K562 (cell line): Measurements from ENCODE around the gene ARID3A. TPM values are rescaled to one million over a fixed set of nuclear protein-coding genes. Genes with fewer than 3 reads are reported as not detected.

Experiments used
- CREM ChIP-seq: IDR thresholded peaks from 2 replicates; pipeline ENCODE4 v1.6.1; 2014; ENCODE audit warnings: antibody characterized with exemption, low read depth
- EP400 ChIP-seq: fragments of 450-650 bp; IDR thresholded peaks from 2 replicates; pipeline ENCODE4 v1.6.1; 2017; ENCODE audit warnings: antibody characterized with exemption, mild to moderate bottlenecking, moderate library complexity
- GTF3C2 ChIP-seq: IDR thresholded peaks from 3 replicates; pipeline ENCODE4 v1.6.1; 2011; ENCODE audit warnings: borderline replicate concordance, mild to moderate bottlenecking, moderate library complexity; ENCODE audit not compliant: insufficient read length; ENCODE audit errors: extremely low read depth
- LEF1 ChIP-seq: fragments of 450-650 bp; IDR thresholded peaks from 2 replicates; pipeline ENCODE4 v1.6.1; 2016; ENCODE audit warnings: mild to moderate bottlenecking
- MAZ ChIP-seq, 2 experiments: fragments of 450-650 bp in 1 of 2; sonication (generic) in 1 of 2; formaldehyde crosslinking; IDR thresholded peaks in 1 of 2; conservative IDR thresholded peaks in 1 of 2; 2 replicates each; pipeline versions ENCODE4 v1.4.0 to v1.5.0; 2020; ENCODE audit warnings: mild to moderate bottlenecking in 1 of 2, missing genetic modification reagents in 1 of 2
- NFIX ChIP-seq: fragments of 250-450 bp; sonication (Bioruptor Pico); IDR thresholded peaks from 2 replicates; pipeline ENCODE4 v1.4.0; 2020; ENCODE audit warnings: low read depth, mild to moderate bottlenecking, moderate library complexity
- SMARCC2 ChIP-seq: fragments of 450-650 bp; IDR thresholded peaks from 2 replicates; pipeline ENCODE4 v1.6.1; 2017; ENCODE audit warnings: antibody characterized with exemption, moderate library complexity, mild to moderate bottlenecking, low read depth
- SREBF1 ChIP-seq: fragments of 150-350 bp; IDR thresholded peaks from 2 replicates; pipeline ENCODE4 v1.6.1; 2014; ENCODE audit warnings: antibody characterized with exemption, low read depth, low read length, borderline replicate concordance
- TCF7L2 ChIP-seq: fragments of 150-350 bp; IDR thresholded peaks from 2 replicates; pipeline ENCODE4 v1.6.1; 2016; ENCODE audit warnings: low read depth, mild to moderate bottlenecking, low read length, moderate library complexity
- ZBTB33 ChIP-seq: sonication (generic); formaldehyde crosslinking; IDR thresholded peaks from 2 replicates; pipeline ENCODE4 v1.8.1; 2023; ENCODE audit warnings: mild to moderate bottlenecking, missing genetic modification reagents
- ZHX1 ChIP-seq: fragments of 150-350 bp; conservative IDR thresholded peaks from 2 replicates; pipeline ENCODE4 v1.6.1; 2014; ENCODE audit warnings: low read length
- ZKSCAN8 ChIP-seq: fragments of 200-800 bp; sonication (Bioruptor generic); IDR thresholded peaks from 2 replicates; pipeline ENCODE4 v1.6.1; 2016; ENCODE audit warnings: missing genetic modification characterization, missing compliant biosample characterization
- ZNF324 ChIP-seq: fragments of 250-450 bp; sonication (Bioruptor Pico); IDR thresholded peaks from 2 replicates; pipeline ENCODE4 v1.4.0; 2020; ENCODE audit warnings: mild to moderate bottlenecking
- ZNF518B ChIP-seq: fragments of 250-450 bp; sonication (Bioruptor Pico); IDR thresholded peaks from 2 replicates; pipeline ENCODE4 v1.5.0; 2021; ENCODE audit warnings: mild to moderate bottlenecking, moderate library complexity
- ZNF589 ChIP-seq: fragments of 200-800 bp; sonication (Bioruptor generic); IDR thresholded peaks from 2 replicates; pipeline ENCODE4 v1.6.1; 2016; ENCODE audit warnings: low read depth, missing genetic modification characterization, missing compliant biosample characterization
- ZNF644 ChIP-seq: fragments of 200-800 bp; sonication (Bioruptor generic); IDR thresholded peaks from 2 replicates; pipeline ENCODE4 v1.6.1; 2016; ENCODE audit warnings: low read depth, missing genetic modification characterization, missing compliant biosample characterization
- polyA plus RNA-seq, 8 experiments: library from polyadenylated mRNA; depleted of rRNA in 4 of 8; stranded (reverse) in 5 of 8; unstranded in 3 of 8; fragments of >200 nt; fragmentation: Nextera tagmentation in 2 of 8; fragmentation: Illumina TruSeq in 1 of 8; extraction: Ambion mirVana in 2 of 8; extraction: Trizol in 1 of 8; gene quantifications; 2 replicates each; pipeline versions ENCODE4 v1.2.1 to v1.2.3, GENCODE V29; 2011 to 2014; ENCODE audit warnings: inconsistent platforms in 1 of 8, missing spikeins in 1 of 8
- total RNA-seq, 7 experiments: library from RNA; depleted of rRNA in 6 of 7; stranded (reverse); fragments of >200 nt in 6 of 7; fragmentation: Illumina TruSeq in 2 of 7; extraction: Trizol in 2 of 7; gene quantifications; 2 replicates each; pipeline versions ENCODE4 v1.2.1 to v1.2.3, GENCODE V29; 2011 to 2021; ENCODE audit warnings: low replicate concordance in 1 of 7

ARID3A gene
- total and polyA plus RNA-seq, 9 of the 15 experiments (the other 6 are each of a cell fraction or from before 2014, with no cell fraction given) = 1.4 to 118 (median 31.2) TPM

GRCh38 chr19:961866-962620, 36.2 kb downstream of the ARID3A start (continued):
- TF ChIP-seq ZNF518B (CRISPR knock-in tag) (no peak), ZNF589 (CRISPR knock-in tag) (no peak), ZBTB33 (CRISPR knock-in tag) (no peak), LEF1 (peak; percentile 45; the same call in 1 of the 2 replicates), CREM (peak; percentile 78), MAZ (CRISPR knock-in tag; conservative IDR thresholded peaks at IDR 0.05 in 1 of 2, IDR thresholded peaks at IDR 0.05 in 1 of 2) (peak; percentile 55 to 75; a peak in 3 of 4 replicates), GTF3C2 (no peak), TCF7L2 (no peak), ZNF644 (no peak), SREBF1 (no peak), EP400 (0 out of 2 replicates have a peak, but pooled peaks have one; percentile 31), ZHX1 (no peak), ZKSCAN8 (CRISPR knock-in tag) (no peak), NFIX (CRISPR knock-in tag) (no peak), ZNF324 (CRISPR knock-in tag) (no peak), SMARCC2 (no peak)
